GM21786 (cell line): Measurements from ENCODE around the gene KIR2DL3.
"Not testable (repeated sequence)": the region's sequence is repeated elsewhere in the genome, so short reads cannot be mapped to it uniquely, and the experiment has no call there.

Source experiments
- ATAC-seq: cut with Tn5 transposase; IDR thresholded peaks from one replicate; pipeline ENCODE4 v1.9.1; 2021; ENCODE audit not compliant: unreplicated experiment

Gene KIR2DL3

DNA sequence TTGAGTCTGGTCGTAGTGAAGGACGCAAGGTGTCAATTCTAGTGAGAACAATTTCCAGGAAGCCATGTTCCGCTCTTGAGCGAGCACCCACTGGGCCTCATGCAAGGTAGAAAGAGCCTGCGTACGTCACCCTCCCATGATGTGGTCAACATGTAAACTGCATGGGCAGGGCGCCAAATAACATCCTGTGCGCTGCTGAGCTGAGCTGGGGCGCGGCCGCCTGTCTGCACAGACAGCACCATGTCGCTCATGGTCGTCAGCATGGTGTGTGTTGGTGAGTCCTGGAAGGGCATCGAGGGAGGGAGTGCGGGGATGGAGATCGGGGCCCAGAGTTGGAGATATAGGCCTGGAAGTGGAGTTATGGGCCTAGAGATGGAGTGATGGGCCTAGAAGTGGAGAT, at the start of gene KIR2DL3:
Gene KIR2DL3, plus strand, starts transcription at position 208 of the 400 bp plus-strand sequence. Its CDS starts 33 bp downstream, at position 241.
- ATAC-seq = not testable (repeated sequence)

DNA sequence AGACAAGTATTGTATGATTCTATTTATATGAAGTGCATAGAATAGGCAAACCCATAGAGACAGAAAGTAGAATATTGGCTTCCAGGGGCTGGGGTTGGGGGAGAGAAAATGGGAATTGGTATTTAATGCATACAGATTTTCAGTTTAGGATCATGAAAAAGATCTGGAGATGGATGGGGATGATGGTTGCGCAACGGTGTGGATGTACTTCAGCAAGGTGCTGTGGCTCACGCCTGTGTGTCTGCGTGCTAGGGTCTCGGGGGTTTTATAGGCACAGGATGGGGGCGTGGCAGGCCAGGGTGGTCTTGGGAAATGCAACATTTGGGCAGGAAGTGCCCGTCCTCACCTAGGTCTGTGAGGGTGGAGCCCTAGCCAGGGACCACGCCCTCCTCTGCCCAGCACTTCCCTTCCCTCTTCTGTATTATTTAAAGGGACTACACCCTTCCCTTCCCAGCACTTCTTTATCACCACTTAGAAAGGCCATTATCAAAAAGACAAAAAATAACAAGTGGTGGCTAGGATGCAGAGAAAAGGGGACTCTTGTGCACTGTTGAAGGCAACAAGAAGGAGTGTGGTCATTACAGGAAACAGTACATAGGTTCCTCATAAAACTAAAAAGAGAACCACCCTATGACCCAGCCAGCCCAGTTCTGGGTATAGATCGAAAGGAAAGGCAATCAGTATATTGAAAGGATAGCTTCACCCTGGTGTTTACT, 46.6 kb upstream of the KIR2DL3 start:
- ATAC-seq = no peak

DNA sequence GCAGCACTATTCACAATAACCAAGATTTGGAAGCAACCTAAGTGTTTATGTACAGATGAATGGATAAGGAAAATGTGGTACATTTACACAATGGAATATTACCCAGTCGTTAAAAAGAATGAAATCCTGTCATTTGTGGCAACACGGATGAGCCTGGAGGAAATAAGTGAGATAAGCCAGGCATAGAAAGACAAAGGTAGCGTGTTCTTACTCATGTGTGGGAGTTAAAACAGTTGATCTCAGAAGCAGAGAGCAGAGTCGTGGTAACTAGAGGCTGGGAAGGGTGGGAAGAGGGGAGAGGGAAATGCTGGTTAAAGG, 46.1 kb upstream of the KIR2DL3 start:
- no peak for ATAC-seq

DNA sequence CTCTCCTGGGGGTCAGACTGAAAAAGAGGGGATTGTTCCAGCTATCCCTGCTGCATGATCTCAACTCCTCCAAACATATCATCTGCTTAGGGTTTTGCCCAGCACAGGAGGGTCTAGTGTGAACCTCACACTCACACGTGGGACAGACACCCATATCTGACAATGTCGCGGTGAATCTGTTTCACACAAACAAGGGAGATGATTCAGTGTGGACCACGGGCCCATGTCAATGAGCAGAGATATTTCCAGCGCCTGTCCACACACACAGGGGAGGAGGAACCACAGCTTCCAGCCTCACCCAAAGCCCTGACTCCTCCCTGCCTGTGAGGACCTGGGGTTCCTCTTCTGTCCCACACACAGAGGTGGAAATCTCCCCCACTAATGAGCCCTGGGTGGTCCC, 43.7 kb upstream of the KIR2DL3 start:
- ATAC-seq = no peak

DNA sequence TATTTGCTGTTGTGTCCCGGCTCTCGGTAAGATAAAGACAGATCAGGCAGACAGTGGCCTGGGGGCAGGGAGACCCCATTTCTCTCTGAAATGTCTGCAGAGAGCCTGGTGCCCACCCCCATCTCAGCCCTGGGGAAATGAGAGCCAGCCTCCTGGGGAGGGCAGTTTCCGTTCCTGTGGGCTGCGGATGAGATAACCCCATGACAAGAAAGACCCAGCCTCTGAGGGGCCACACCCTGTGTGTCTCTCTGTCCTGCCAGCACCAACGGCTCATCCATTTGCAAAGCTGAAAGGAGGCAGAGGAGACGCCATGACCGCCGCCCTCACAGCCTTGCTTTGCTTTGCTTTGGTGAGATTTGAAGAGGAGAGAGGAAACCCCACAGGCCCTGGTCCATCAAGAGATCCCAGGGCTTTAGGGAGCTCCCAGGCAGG, 42.2 kb upstream of the KIR2DL3 start:
- ATAC-seq = no peak

DNA sequence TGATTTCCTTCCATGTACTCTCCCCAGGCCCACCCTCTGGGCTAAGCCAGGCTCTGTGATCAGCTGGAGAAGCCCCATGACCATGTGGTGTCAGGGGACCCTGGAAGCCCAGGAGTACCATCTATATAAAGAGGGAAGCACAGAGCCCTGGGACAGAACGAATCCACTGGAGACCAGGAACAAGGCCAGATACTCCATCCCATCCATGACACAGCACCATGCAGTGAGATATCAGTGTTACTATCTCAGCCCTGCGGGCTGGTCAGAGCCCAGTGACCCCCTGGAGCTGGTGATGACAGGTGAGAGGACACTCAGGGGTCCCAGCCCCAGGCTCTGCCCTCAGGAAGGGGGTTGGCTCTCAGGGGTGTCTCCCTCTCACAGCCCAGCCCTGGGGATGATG, 41.5 kb upstream of the KIR2DL3 start:
- no peak for ATAC-seq

DNA sequence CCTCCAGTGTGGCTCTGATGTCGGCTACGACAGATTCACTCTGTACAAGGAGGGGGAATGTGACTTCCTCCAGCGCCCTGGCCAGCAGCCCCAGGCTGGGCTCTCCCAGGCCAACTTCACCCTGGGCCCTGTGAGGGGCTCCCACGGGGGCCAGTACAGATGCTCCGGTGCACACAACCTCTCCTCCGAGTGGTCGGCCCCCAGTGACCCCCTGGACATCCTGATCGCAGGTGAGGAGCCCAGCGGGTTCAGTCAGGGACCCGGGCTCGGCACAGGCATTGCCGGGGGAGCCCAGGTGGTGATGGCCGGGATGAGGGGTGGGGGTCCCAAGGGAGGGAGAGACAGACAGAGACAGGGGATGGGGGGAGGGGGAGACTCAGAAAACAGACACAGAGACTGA, 40.6 kb upstream of the KIR2DL3 start:
- ATAC-seq = not testable (repeated sequence)

DNA sequence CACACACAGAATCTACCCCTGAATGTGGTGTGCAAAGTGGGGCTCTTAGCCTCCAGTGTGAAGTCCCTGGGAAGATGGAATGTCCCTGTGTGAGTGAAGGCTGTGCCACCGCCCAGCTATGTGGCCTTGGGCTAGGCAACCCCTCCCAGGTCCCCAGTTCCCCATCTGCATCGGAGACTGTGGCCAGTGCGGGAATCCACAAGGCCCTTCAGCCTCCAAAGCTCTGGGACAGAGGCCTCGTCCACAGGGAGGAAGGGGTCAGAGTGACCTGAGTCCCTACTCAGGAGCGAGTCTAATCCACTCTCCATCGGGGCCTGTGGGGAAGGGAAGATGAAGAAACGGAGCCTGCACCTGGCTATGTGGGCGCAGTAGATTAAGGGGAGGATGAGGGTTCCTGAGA, 33.4 kb upstream of the KIR2DL3 start:
- no peak for ATAC-seq

DNA sequence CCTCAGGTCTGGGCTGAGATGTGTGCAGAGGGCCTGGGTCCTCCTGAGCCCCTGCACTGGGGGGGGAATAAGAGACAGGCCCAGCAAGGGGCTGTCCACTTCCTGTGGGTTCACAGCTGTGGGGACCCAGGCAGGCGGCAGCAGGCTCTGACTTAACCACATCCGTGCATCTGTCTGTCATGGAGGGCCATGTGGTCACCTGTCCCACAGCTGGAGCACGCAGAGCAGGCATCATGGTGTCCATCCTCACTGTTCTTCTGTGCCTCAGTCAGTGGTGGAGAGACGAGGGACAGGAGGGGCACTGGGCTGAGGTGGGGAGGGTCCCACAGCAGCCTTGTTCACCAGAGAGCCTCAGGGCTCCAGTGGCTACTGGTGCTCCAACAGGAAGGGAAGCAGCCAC, 30.4 kb upstream of the KIR2DL3 start:
- no peak for ATAC-seq

DNA sequence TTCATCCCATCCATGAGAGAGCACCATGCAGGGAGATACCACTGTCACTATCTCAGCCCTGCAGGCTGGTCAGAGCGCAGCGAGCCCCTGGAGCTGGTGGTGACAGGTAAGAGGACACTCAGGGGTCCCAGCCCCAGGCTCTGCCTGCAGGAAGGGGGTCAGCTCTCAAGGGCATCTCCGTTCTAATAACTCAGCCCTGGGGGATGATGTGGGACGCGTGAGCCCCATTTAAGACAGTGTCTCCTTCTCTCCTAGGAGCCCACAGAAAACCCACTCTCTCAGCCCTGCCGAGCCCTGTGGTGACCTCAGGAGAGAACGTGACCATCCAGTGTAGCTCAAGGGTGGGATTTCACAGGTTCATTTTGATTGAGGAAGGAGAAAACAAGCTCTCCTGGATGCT, 29.5 kb upstream of the KIR2DL3 start:
- ATAC-seq = no peak

DNA sequence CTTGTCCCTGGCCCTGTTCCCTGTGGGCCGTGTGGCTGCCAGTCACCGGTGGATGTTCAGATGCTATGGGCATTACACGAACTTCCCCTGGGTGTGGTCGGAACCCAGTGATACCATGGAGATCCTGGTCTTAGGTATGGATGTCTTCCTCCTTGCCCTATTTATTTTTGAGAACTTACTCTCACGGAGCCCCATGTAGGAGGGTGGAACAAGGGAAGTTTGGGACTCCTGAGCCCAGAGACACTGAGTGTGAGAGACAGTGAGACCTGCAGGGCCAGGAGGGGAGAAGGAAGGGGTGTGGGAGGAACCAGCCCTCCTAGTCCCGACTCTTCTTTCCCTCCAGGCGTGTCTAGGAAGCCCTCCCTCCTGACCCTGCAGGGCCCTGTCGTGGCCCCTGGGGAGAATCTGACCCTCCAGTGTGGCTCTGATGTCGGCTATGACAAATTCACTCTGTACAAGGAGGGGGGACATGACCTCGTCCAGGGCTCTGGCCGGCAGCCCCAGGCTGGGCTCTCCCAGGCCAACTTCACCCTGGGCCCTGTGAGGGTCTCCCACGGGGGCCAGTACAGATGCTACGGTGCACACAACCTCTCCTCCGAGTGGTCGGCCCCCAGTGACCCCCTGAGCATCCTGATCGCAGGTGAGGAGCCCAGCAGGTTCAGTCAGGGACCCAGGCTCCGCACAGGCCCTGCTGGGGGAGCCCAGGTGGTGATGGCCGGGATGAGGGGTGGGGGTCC, 28.9 kb upstream of the KIR2DL3 start:
- no peak for ATAC-seq

DNA sequence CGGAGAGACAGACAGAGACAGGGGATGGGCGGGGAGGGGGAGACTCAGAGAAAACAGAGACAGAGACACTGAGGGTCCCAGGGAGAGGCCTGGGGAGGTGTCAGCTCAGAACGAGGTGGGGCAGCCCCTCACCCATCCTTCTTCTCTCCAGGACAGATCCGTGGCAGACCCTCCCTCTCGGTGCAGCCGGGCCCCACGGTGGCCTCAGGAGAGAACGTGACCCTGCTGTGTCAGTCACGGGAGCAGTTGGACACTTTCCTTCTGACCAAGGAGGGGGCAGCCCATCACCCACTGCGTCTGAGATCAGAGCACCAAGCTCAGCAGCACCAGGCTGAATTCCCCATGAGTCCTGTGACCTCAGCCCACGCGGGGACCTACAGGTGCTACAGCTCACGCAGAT, 28.4 kb upstream of the KIR2DL3 start:
- not testable (repeated sequence) for ATAC-seq

DNA sequence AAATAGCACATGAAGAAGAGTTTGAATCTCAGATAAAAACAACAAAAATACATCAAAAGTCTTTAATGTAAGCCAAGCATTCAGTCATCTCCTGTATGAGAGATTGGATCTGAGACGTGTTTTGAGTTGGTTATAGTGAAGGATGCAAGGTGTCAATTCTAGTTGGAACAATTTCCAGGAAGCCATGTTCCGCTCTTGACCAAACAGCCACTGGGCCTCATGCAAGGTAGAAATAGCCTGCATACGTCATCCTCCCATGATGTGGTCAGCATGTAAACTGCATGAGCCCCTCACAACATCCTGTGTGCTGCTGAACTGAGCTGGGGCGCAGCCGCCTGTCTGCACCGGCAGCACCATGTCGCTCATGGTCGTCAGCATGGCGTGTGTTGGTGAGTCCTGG, 14.2 kb upstream of the KIR2DL3 start, which contains the start of gene KIR3DL3:
Gene KIR3DL3, plus strand, starts transcription at position 301 of the 400 bp plus-strand sequence. Its CDS starts 55 bp downstream, at position 356.
- no peak for ATAC-seq

DNA sequence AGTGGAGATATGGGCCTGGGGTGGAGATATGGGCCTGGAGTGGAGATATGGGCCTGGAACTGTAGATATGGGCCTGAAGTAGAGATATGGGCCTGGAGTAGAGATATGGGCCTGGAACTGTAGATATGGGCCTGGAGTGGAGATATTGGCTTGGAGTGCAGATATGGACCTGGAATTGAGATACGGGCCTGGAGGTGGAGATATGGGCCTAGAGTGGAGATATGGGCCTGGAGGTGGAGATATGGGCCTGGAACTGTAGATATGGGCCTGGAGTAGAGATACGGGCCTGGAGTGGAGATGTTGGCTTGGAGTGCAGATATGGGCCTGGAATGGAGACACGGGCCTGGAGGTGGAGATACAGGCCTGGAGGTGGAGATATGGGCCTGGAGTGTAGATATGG, 13.7 kb upstream of the KIR2DL3 start:
- ATAC-seq = no peak

DNA sequence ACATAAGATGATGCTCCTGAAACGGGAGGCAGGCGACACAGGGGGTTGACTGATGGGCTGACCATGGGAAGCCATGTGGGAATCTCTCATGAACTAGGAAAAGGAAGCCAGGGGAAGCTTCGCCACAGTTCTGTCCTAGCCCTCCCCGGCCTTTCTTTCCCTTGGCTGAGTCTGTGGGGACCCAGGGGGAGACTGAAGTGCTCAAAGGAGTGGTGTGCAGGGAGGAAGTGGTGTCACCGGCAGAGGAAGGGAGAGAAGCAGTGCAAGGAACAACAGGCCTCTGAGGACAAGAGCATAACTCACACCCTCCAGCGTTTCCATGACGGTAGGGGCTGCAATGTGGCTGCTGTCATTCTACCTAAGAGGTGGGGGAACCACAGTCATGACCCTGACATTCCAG, 13.0 kb upstream of the KIR2DL3 start:
- no peak for ATAC-seq

DNA sequence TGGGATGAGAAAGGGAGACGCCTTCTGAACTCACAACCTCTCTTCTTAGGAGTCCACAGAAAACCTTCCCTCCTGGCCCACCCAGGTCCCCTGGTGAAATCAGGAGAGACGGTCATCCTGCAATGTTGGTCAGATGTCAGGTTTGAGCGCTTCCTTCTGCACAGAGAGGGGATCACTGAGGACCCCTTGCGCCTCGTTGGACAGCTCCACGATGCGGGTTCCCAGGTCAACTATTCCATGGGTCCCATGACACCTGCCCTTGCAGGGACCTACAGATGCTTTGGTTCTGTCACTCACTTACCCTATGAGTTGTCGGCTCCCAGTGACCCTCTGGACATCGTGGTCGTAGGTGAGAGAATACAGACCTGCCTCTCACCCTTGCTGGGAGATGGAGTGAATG, 10.8 kb upstream of the KIR2DL3 start:
- ATAC-seq = no peak

DNA sequence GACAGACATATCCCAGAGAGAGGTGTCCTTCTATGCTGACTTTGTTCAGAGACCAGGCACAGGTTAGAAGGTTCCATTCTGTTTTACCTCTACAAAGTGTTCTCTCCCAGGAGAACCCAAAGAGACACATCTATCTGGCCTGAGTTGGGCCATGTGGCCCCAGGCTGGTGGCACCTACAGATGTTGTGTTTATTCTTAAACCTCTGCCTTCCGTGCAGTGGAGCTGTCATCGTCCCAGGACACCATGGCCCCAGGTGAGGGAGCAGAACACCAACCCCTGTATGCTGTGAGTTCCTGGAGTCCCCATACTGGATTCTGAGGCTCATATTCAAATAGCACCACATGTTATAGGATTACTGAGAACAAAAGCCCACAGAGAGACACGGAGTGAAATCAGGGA, 10.1 kb upstream of the KIR2DL3 start:
- ATAC-seq = no peak

DNA sequence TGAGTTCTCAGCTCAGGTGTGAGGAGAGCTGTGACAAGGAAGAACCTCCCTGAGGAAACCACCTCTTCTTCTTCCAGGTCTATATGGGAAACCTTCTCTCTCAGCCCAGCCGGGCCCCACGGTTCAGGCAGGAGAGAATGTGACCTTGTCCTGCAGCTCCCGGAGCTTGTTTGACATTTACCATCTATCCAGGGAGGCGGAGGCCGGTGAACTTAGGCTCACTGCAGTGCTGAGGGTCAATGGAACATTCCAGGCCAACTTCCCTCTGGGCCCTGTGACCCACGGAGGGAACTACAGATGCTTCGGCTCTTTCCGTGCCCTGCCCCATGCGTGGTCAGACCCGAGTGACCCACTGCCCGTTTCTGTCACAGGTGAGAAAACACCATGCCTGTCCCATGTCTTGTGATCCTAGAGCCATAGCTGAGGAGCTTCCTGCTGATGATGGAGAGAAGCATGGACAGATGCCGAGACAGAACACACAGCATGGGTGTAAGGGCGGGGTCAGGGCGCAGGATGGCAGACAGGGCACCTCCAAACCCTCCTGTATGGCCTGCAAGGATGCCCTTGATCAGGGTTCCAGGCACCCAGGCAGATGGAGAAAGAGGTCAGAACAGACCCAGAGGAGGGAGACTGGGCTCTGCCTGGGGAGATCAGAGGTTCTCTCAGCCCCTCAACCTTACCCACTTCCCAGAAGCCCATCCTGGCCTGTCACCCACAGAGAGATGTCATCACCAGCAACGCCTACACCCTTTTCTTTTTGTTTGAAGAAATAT, 8.7 kb upstream of the KIR2DL3 start:
- ATAC-seq = no peak

DNA sequence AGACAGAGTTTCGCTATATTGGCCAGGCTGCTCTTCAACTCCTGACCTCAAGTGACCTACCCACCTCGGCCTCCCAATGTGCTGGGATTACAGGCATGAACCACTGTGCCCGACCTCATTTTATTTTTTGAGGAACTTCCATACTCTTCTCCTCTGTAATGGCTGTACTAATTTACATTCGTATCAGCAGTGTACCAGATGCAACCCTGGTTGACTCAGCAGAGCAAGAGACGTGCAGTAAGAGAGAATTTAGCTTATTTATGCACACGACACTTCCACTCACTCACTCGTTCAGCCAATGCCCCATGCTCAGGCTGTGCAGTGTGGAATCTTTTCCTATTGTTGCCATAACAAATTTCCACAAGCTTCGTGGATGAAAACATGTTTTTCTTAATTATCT, 7.1 kb upstream of the KIR2DL3 start:
- no peak for ATAC-seq

DNA sequence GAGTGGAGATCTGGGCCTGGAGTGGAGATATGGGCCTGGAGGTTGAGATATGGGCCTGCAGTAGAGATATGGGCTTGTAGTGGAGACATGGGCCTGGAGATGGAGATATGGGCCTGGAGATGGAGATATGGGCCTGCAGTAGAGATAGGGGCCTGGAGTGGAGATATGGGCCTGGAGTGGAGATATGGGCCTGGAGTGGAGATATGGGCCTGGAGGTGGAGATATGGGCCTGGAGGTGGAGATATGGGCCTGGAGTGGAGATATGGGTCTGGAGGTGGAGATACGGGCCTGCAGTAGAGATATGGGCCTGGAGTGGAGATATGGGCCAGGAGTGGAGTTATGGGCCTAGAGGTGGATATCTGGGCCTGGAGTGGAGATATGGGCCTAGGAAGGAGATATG, 402 bp downstream of the KIR2DL3 start:
- no peak for ATAC-seq

DNA sequence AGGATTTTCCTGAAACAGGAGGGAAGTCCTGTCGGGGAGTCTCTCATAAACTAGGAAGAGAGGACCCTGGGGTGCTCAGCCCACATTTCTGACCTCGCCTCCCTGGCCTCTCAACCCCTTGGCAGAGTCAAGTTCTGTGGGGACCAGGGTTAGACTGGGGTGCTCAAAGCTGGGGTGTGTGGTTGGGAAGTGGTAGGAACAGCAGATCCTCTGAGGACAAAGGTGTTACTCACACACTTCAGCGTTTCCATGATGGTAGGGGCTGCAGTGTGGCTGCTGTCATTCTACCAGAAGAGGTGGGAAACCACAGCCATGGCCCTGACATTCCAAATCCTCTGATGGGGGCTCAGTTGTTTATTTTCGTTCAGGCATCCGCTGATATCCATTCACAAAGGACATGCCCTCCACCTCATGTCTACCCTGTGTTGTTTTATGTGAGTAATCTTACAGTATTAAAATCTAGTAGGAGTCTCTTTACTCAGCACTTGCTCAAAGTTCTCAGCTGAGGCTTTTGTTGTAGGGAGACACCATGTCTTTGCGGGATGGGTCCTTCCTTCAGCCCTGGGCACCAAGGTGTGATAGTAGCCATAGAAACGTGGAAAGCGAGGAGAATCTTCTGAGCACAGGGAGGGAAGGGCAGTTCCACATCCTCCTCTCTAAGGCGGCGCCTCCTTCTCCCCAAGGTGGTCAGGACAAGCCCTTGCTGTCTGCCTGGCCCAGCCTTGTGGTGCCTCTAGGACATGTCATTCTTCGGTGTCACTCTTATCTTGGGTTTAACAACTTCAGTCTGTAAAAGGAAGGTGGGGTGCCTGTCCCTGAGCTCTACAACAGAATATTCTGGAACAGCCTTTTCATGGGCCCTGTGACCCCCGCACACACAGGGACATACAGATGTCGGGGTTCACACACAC, 1.5 kb downstream of the KIR2DL3 start:
- ATAC-seq = no peak
